NCI-H748 (cell line): Measurements from ENCODE around the gene SPAG9.
"Not testable (repeated sequence)": the region's sequence is repeated elsewhere in the genome, so short reads cannot be mapped to it uniquely, and the experiment has no call there.

ENCODE experiments used
- DNase-seq: peaks from one replicate; lab custom pipeline; 2025; ENCODE audit not compliant: unreplicated experiment; lab: John Stamatoyannopoulos, UW

Gene SPAG9

DNA sequence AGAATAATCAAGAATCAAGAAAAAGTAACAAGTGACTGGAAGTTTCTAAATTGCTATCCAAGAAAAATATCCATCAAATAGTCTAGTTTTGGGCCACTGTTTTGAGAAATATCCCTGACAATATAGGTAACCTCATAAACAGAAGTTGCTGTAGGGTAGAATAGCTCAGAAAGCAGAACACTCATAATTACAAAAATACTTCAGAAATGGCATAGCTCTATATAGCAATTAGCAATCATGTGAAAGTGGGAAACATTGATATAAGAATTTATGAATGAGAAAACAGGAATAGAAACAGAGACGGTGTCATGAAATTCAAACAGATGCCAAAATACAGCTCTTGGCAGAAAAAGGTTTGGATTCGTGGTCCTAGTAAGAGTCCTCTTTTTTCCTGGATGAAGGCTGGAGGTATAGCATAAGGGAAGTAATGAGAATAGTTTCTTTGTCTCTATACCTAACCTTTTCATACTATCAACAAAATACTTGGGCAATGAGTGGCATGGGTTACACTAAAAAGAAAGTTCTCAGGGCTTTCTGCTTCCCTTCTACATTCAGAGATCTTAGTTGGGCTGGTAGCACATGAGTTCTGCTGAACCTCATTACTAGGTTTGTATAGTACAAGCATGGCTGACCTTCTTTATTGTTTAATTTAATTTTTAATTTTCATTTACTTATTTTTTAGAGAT lies 33.5 kb downstream of the SPAG9 start:
- no peak for DNase-seq

GRCh38 chr17:51085150-51085805 lies 35.4 kb downstream of the SPAG9 start:
- DNase-seq = no peak

- DNase-seq = no peak
Measured at GRCh38 chr17:51083981-51084380, 36.7 kb downstream of the SPAG9 start.

- not testable (repeated sequence) for DNase-seq
Measured at GRCh38 chr17:51083364-51083763, 37.3 kb downstream of the SPAG9 start.

DNA sequence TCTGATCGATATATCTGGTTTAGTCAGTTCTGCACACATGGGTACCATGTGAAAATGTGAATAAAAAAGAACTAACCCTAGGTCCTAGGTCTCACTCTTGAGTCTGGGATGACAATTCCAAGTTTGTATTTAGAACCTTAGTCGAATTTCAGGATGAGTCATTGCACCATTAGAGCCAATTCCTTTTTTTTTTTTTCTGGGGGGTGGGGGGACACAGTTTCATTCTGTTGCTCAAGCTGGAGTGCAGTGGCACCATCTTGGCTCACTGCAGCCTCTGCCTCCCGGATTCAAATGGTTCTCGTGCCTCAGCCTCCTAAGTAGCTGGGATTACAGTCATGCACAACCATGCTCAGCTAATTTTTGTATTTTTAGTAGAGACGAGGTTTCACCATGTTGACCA lies 41.6 kb downstream of the SPAG9 start:
- no peak for DNase-seq

GRCh38 chr17:51078009-51078592 lies 42.6 kb downstream of the SPAG9 start:
- no peak for DNase-seq

GRCh38 chr17:51076821-51077220 lies 43.8 kb downstream of the SPAG9 start:
- DNase-seq = no peak

GRCh38 chr17:51071556-51071955 lies 49.1 kb downstream of the SPAG9 start:
- DNase-seq = no peak

DNA sequence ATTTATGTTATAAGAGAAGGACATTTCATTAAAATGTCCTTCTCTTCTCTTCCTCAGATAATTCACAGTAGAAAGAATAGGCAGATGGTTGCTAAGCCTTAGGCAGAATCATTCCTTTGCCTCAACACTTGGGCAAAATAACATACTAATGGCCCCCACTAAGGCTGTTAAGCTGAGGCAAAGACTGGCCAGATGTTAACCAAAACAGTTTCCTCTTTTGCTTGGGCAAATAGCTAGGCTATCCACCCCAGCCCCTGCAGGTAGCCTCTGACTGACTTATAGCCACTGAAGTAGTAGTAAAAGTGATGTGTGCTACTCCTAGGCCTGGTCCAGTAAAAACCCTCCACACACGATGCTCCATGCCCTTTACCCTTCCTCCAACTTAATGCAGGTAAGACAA lies 55.2 kb downstream of the SPAG9 start:
- no peak for DNase-seq

DNA sequence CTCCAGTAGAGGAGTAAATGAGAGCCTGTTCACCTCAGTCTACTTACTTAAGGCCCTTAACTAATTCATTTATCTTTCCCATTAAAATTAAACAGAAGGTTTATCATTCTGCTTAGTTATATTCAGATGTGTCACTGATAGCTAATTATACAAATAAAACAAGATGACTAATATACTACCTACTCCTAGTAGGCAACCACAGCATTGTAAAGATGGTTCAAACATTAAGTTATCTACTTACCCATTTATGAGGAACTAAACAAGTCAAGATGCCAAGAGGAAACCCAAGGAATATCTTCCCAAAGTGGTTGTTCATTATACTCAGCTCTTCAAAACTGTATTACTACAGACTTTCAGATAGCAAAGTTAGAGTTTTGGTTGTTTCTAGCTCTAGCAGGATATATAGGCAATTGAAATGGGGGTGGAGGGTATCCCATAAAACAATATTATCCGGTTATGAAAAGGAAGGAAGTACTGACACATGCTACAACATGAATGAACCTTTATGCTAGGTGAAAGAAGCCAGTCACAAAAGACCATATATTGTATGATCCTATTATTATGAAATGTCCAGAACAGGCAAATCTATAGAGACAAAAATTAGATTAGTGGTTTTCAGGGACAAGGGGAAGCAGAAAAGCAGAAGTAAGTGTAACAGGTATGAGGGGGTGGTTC lies 56.5 kb downstream of the SPAG9 start:
- no peak for DNase-seq

DNA sequence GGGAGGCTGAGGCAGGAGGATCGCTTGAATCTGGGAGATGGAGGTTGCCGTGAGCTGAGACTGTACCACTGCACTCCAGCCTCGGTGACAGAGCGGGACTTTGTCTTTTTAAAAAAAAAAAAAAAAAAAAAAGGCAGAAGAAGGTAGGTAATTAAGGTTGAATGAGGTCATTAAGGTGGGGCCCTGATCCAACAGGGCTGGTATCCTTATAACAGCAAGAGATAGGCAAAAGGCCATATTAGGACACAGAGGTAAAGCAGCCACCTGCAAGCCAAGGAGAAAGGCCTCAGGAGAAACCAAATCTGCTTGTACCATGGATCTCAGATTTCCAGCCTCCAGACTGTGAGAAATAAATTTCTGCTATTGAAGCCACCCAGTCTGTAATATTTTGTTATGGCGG lies 60.3 kb downstream of the SPAG9 start:
- no peak for DNase-seq

GRCh38 chr17:51059781-51060180 lies 60.9 kb downstream of the SPAG9 start:
- DNase-seq = no peak

DNA sequence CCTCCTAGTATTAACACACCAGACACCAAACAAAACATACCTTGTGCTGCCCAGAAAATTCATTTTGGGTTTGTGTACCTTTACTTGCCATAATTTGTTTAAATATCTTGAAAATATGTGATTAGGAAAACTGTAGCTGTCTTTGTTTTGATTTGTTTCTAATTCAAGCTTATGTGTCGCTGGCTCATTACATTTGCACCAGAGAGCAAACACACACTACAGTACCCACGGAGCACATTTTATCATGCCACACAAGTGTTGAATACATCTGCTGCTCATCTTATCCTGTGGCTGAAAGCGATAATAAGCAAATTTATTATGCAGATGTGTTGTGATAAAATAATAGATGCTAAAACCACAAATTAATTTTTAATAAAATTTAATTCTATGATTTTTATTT lies 63.1 kb downstream of the SPAG9 start:
- DNase-seq = no peak

DNA sequence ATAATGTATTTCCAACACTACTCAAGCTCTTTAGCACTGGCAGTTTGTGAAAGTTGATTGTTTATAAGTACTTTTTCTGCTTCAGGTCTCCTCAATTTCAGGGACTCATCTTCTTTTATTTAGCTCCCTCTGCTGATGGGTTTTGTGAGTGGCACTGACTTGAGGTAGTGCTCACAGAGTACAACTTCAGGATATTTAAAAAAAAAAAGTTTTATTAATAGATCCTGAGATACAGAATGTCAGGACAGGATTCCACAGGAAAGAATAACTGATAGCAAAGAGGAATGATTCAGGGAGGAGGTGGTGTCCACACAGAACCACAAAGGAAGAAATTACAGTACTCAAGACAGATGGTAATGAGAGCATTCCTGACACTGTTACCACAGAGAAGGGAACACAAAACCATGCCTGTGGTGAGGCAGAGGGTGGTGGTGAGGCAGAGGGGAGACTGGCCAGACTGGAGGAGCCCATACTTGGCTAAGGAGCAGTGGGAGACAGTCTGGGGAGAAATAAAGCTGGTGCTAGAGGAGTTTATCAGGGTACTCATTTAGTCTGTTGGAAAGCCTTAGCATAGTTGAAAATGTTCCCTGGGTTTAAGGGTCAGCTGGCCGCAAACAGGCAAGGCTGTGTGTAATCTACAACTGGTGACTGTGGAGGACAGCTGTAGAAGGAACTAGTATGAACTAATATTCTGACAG lies 63.7 kb downstream of the SPAG9 start:
- peak; percentile 46 for DNase-seq

DNA sequence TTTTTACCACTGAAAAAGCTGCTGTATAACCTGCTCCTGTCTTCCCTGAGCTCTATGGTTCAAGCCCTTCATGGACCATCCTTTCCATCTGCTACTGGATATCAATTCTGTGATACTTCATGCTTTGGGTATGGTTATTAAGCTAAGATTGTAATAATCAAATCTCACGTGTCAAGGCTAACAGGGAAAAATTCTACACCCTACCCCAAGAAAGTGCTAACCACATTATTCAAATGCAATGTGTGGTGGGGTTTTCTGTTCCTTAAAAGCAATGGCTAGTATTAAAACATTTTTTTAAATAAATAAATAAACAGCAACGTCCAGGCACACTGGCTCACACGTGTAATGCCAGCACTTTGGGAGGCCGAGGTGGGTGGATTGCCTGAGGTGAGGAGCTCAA lies 65.9 kb downstream of the SPAG9 start:
- no peak for DNase-seq

DNA sequence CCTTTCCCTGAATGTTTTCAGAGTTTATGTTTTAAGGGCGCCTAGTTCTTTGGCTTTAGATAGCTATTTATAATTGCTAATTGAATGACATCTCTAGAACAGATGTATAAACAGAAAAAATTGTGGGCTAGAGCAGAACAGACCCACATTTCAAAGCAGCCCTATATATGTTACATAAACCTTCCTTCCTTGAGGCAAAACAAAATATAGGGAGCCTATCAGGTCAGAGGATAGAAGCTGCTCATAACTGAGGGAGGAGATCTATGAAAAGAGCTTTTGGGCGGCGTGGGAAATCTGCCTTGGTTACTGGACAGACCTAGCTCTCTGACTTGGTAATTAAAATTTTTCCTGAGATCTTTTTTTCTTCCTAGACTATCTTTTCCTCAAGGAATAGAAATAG lies 68.4 kb downstream of the SPAG9 start:
- DNase-seq = no peak

- no peak for DNase-seq
Measured at GRCh38 chr17:51050291-51051033, 70.2 kb downstream of the SPAG9 start.

DNA sequence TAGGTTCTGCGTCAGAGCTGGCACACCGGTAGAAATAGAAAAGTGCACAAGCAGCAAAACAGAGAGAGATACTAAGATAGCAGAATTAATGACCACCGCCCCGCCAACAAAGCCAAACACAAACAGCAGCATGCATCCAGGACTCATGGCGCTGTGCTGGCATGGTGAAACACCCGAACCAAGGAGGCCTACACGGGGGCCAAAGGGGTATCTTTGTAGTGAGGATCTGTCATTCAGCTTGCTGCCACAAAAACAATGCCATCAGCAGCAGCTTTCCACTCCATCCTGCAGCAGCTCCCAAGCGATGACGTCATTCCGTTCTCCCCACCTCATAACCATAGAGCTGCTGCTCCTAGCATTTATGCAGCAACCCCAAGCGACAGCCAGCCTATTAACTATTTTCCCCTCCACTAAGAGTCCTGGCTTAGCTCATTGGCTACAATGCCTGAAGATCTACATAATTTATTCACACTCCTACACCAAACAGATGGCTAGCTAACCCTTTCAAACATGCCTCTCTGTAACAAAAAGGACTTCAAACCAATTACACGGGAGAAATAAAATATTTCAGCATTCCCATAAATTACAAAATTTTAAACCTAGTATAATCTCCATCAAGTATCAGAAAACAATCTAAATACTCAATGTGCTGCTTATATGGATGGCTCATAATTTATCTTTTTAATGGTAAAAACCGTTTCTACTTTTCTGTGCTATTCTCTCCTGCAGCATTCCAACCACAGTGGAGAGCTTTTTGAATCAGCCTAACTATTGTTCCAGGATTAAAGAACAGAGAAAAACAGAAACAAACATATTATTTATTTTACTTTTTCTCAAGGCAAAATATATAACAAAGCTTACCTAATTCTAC lies 73.9 kb downstream of the SPAG9 start:
- DNase-seq = peak; percentile 98

DNA sequence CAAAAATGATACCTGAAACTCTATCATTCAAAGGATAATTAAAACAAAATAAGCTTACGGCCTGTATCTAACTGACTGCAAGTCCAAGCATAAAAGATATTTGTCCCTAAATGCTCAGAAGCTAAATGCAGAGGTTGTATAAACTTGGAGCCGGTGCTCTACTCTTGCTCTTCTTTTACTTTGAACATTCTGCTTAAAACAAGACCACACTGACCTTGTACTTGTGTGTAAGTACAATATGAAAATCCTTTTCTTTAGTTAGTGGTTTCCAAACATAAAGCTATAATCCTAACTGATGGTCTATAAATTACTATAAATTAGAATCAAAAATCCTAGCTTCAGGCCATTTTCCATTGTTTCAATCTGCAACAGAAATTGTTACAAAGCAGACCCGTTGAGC lies 74.6 kb downstream of the SPAG9 start:
- no peak for DNase-seq

- no peak for DNase-seq
Measured at GRCh38 chr17:51045621-51046020, 75.0 kb downstream of the SPAG9 start.
